ENCODE measurements around the gene RASGRP1.

Gene RASGRP1

DNA sequence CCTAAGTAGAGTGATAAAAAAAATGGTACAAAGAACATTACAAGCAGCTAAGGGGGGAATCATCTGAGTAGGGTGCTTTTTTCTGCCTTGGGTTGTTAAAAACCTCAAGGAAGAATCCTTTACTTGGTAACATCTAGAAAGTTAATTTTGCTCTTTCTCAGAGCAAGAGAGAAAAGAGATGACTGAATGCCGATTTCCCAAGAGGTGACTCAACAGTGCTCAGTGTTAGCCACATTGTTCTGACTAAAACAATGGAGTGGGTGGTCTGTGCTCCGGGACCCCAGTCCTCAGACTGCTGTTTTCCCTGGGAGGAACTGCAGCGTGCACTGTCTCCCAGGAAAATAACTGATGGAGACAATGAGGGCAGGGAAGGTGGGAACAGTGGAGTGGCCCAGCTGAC, 41.1 kb upstream of the RASGRP1 start:
- CTCF ChIA-PET: no interaction called here

DNA sequence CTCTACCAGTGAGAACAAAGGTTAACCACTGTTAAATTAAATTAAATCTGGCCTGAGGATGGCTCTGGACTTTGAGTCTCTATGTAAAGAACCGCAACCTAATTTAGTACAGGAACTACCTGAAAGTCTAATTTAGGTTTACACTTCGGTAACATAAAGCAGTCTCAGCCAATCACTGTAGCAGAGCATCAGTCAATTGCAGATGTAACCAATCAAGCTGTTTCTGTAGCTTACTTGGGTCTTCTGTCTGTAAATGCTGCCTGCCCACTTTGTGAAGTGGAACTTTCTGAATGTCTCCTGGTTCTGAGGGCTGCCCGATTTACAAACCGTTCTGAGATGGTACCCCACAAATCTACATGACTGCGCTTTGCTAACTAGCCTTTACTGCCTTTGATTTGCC, 39.1 kb upstream of the RASGRP1 start:
- no peak for DNase-seq (ENCODE audit: extremely low spot score)
- TF ChIP-seq HDGF (IDR thresholded peaks at IDR 0.05; ENCODE audit: borderline replicate concordance) (no peak), CTBP1 (IDR thresholded peaks at IDR 0.05; ENCODE audit: borderline replicate concordance) (no peak), FOXA1 (IDR thresholded peaks at IDR 0.05) (no peak), TARDBP (IDR thresholded peaks at IDR 0.05) (no peak), LEF1 (IDR thresholded peaks at IDR 0.05; ENCODE audit: borderline replicate concordance) (no peak), ZNF384 (IDR thresholded peaks at IDR 0.05) (no peak), FOXK2 (IDR thresholded peaks at IDR 0.05) (no peak), SUZ12 (IDR thresholded peaks at IDR 0.05) (no peak), FOXM1 (IDR thresholded peaks at IDR 0.05; ENCODE audit: borderline replicate concordance) (no peak), ELF4 (IDR thresholded peaks at IDR 0.05) (no peak), SP1 (IDR thresholded peaks at IDR 0.05) (no peak), NFRKB (IDR thresholded peaks at IDR 0.05) (no peak)
- TF ChIP-seq, protein P1, sequence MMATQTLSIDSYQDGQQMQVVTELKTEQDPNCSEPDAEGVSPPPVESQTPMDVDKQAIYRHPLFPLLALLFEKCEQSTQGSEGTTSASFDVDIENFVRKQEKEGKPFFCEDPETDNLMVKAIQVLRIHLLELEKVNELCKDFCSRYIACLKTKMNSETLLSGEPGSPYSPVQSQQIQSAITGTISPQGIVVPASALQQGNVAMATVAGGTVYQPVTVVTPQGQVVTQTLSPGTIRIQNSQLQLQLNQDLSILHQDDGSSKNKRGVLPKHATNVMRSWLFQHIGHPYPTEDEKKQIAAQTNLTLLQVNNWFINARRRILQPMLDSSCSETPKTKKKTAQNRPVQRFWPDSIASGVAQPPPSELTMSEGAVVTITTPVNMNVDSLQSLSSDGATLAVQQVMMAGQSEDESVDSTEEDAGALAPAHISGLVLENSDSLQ (IDR thresholded peaks at IDR 0.05): no peak
- ChIA-PET CTCF (no interaction called here), POLR2A (no interaction called here)

More for the DNA sequence above, 41.1 kb upstream of the RASGRP1 start:
- TF ChIP-seq ZNF384 (IDR thresholded peaks at IDR 0.05) (no peak), ELF4 (IDR thresholded peaks at IDR 0.05) (no peak), FOXM1 (IDR thresholded peaks at IDR 0.05; ENCODE audit: borderline replicate concordance) (no peak), LEF1 (IDR thresholded peaks at IDR 0.05; ENCODE audit: borderline replicate concordance) (no peak), CTBP1 (IDR thresholded peaks at IDR 0.05; ENCODE audit: borderline replicate concordance) (no peak), SP1 (IDR thresholded peaks at IDR 0.05) (no peak), TARDBP (IDR thresholded peaks at IDR 0.05) (no peak), FOXK2 (IDR thresholded peaks at IDR 0.05) (no peak), HDGF (IDR thresholded peaks at IDR 0.05; ENCODE audit: borderline replicate concordance) (no peak), ARNT (IDR thresholded peaks at IDR 0.05) (no peak), SUZ12 (IDR thresholded peaks at IDR 0.05) (no peak), FOXA1 (IDR thresholded peaks at IDR 0.05) (no peak)
- TF ChIP-seq, protein P1 (IDR thresholded peaks at IDR 0.05): no peak
- no peak for DNase-seq (ENCODE audit: extremely low spot score)
- POLR2A ChIA-PET: no interaction called here

DNA sequence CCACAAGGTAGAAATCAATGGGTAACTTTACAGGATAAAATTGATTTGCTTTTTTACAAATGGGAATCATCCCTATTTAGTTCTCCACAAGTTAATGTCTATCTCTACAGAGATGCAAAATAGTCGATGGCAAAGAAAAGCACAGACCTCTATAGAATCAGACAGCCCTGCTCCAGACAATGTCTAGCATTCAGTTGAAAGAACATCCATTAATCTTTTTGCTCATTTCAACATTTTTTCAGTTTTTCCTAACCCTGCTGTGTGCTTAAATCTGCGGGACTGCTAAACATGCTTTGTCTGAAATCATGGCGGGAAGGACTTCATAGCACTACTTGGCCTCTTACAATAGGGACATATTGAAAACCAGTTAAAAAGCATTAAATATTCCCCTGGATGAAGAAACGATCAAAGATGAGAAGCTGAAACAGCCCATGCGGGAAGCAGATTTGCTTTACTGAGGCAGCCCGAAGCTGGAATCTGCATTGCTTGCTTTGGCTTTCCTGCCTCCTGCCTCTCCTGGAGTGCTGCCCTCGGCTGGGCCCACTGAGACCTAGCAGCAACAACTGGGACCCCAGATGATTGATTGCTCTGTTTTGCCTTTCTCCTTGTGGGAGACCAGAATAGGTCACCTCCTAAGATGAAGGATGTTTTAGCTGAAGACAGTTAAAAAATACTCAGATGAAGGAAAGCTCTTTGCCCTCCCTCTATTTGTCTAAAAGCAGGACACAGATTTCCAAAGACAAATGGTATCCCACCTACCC, 38.5 kb upstream of the RASGRP1 start:
- no peak for DNase-seq (ENCODE audit: extremely low spot score)
- ChIA-PET CTCF (no interaction called here), POLR2A (no interaction called here)
- TF ChIP-seq, protein P1 (IDR thresholded peaks at IDR 0.05): no peak
- TF ChIP-seq ELF4 (IDR thresholded peaks at IDR 0.05) (no peak), FOXK2 (IDR thresholded peaks at IDR 0.05) (no peak), TARDBP (IDR thresholded peaks at IDR 0.05) (no peak), BHLHE40 (IDR thresholded peaks at IDR 0.05; ENCODE audit: borderline replicate concordance) (no peak), ARNT (IDR thresholded peaks at IDR 0.05) (no peak), NFRKB (IDR thresholded peaks at IDR 0.05) (no peak), CTBP1 (IDR thresholded peaks at IDR 0.05; ENCODE audit: borderline replicate concordance) (no peak), ZNF384 (IDR thresholded peaks at IDR 0.05) (no peak), SP1 (IDR thresholded peaks at IDR 0.05) (no peak), FOXM1 (IDR thresholded peaks at IDR 0.05; ENCODE audit: borderline replicate concordance) (no peak), HDGF (IDR thresholded peaks at IDR 0.05; ENCODE audit: borderline replicate concordance) (no peak), FOXA1 (IDR thresholded peaks at IDR 0.05) (no peak), L3MBTL2 (conservative IDR thresholded peaks at IDR 0.05) (no peak), LEF1 (IDR thresholded peaks at IDR 0.05; ENCODE audit: borderline replicate concordance) (no peak), SUZ12 (IDR thresholded peaks at IDR 0.05) (no peak)

DNA sequence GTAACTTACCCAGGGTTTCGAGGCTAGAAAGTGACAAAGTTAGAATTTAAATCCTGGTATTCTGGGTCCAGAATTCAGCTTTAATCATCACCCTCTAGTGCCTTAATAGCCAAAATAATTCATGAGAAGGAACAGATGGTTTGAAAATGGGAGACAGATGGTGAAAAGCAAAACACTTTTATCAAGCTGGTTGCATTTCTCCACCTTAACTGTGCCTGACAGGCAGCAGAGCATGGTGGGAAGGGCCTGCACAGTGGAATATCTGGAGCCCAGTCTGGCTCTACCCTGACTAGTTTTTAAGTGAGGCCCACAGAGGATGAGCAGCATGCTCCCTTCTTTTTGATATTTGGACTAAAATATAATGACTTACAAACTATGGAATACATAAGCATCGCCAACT, 35.6 kb upstream of the RASGRP1 start:
- TF ChIP-seq LEF1 (IDR thresholded peaks at IDR 0.05; ENCODE audit: borderline replicate concordance) (no peak), SP1 (IDR thresholded peaks at IDR 0.05) (no peak), BHLHE40 (IDR thresholded peaks at IDR 0.05; ENCODE audit: borderline replicate concordance) (no peak), NFRKB (IDR thresholded peaks at IDR 0.05) (no peak), ARNT (IDR thresholded peaks at IDR 0.05) (no peak), FOXM1 (IDR thresholded peaks at IDR 0.05; ENCODE audit: borderline replicate concordance) (no peak), CTBP1 (IDR thresholded peaks at IDR 0.05; ENCODE audit: borderline replicate concordance) (no peak), SUZ12 (IDR thresholded peaks at IDR 0.05) (no peak), HDGF (IDR thresholded peaks at IDR 0.05; ENCODE audit: borderline replicate concordance) (no peak), ELF4 (IDR thresholded peaks at IDR 0.05) (no peak), FOXA1 (IDR thresholded peaks at IDR 0.05) (no peak), FOXK2 (IDR thresholded peaks at IDR 0.05) (no peak), ZNF384 (IDR thresholded peaks at IDR 0.05) (no peak), TARDBP (IDR thresholded peaks at IDR 0.05) (no peak), L3MBTL2 (conservative IDR thresholded peaks at IDR 0.05) (no peak)
- TF ChIP-seq, protein P1 (IDR thresholded peaks at IDR 0.05): no peak
- ChIA-PET CTCF (no interaction called here), POLR2A (no interaction called here)
- DNase-seq (ENCODE audit: extremely low spot score): no peak

DNA sequence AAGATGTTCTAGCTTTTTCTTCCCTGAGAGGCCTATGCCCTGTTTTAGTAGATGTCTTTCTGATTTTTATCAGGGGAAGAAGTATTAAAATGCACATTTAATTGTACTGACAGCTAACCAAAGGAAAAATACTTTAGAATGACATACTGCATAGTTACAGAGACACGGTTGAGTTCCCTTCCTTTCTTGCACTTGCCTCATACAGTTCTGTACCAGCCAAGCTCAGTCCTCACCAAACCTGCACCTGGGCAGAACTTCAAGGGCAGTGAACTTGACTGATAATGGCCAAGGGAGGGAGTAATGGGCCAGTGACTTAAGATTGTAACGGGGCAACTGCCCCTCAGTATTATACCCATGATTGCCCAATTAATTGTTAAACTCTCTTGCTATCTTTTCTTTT, 34.1 kb upstream of the RASGRP1 start:
- CTCF ChIA-PET: no interaction called here
- no peak for DNase-seq (ENCODE audit: extremely low spot score)
- POLR2A ChIA-PET: no interaction called here
- TF ChIP-seq BHLHE40 (IDR thresholded peaks at IDR 0.05; ENCODE audit: borderline replicate concordance) (no peak), FOXM1 (IDR thresholded peaks at IDR 0.05; ENCODE audit: borderline replicate concordance) (no peak), L3MBTL2 (conservative IDR thresholded peaks at IDR 0.05) (no peak), LEF1 (IDR thresholded peaks at IDR 0.05; ENCODE audit: borderline replicate concordance) (no peak), NFRKB (IDR thresholded peaks at IDR 0.05) (no peak), ZNF384 (IDR thresholded peaks at IDR 0.05) (no peak), ARNT (IDR thresholded peaks at IDR 0.05) (no peak), FOXK2 (IDR thresholded peaks at IDR 0.05) (no peak), SUZ12 (IDR thresholded peaks at IDR 0.05) (no peak), ELF4 (IDR thresholded peaks at IDR 0.05) (no peak), CTBP1 (IDR thresholded peaks at IDR 0.05; ENCODE audit: borderline replicate concordance) (no peak), TARDBP (IDR thresholded peaks at IDR 0.05) (no peak), HDGF (IDR thresholded peaks at IDR 0.05; ENCODE audit: borderline replicate concordance) (no peak)
- TF ChIP-seq, protein P1 (IDR thresholded peaks at IDR 0.05): no peak
